ENCODE measurements around the gene TEX54. TPM values are rescaled to one million over a fixed set of nuclear protein-coding genes. Genes with fewer than 3 reads are reported as not detected.

The TEX54 gene
- total and polyA plus RNA-seq, 2 of the 13 experiments (the other 11 are each of a cell fraction or from before 2014, with no cell fraction given): not detected

DNA sequence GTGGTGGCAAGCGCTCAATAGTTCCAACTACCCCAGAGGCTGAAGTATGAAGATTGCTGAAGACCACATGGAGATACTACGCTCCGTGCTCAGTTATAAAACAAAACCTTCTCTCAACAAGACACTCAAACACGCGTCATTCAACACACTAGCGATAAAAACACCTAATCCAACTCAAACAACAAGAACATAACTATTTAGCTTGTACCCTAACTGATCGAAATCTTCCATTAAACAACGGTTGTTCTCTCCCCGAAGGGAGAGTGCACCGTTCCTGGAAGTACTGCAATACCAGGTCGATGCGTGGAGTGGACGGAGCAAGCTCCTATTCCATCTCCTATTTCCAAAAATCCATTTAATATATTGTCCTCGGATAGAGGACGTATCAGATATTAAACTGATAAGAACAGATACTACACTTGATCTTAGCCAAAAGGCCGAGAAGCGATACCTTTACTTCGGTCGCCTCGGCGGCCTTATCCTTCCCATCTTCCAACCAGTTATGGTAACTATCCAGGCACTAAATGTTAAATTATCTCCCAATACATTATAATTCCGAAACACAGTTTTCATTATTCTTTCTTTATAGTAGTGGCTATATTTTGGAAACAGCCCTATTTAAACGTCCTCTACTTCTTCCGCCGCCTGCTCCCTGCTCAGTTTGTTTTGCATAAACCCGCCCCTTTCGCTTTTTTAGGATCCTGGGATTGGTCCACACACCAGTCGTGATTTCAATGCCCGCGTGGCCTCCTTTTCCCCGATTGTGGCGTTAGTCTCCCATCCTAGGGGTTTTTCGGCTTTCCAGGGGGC lies 8.9 kb upstream of the TEX54 start (continued):
- TF ChIP-seq, protein P1, sequence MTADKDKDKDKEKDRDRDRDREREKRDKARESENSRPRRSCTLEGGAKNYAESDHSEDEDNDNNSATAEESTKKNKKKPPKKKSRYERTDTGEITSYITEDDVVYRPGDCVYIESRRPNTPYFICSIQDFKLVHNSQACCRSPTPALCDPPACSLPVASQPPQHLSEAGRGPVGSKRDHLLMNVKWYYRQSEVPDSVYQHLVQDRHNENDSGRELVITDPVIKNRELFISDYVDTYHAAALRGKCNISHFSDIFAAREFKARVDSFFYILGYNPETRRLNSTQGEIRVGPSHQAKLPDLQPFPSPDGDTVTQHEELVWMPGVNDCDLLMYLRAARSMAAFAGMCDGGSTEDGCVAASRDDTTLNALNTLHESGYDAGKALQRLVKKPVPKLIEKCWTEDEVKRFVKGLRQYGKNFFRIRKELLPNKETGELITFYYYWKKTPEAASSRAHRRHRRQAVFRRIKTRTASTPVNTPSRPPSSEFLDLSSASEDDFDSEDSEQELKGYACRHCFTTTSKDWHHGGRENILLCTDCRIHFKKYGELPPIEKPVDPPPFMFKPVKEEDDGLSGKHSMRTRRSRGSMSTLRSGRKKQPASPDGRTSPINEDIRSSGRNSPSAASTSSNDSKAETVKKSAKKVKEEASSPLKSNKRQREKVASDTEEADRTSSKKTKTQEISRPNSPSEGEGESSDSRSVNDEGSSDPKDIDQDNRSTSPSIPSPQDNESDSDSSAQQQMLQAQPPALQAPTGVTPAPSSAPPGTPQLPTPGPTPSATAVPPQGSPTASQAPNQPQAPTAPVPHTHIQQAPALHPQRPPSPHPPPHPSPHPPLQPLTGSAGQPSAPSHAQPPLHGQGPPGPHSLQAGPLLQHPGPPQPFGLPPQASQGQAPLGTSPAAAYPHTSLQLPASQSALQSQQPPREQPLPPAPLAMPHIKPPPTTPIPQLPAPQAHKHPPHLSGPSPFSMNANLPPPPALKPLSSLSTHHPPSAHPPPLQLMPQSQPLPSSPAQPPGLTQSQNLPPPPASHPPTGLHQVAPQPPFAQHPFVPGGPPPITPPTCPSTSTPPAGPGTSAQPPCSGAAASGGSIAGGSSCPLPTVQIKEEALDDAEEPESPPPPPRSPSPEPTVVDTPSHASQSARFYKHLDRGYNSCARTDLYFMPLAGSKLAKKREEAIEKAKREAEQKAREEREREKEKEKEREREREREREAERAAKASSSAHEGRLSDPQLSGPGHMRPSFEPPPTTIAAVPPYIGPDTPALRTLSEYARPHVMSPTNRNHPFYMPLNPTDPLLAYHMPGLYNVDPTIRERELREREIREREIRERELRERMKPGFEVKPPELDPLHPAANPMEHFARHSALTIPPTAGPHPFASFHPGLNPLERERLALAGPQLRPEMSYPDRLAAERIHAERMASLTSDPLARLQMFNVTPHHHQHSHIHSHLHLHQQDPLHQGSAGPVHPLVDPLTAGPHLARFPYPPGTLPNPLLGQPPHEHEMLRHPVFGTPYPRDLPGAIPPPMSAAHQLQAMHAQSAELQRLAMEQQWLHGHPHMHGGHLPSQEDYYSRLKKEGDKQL (CRISPR knock-in tag; IDR thresholded peaks at IDR 0.05; ENCODE audit: low read depth): peak; percentile 78; the same call in 1 of the 2 replicates
- TF ChIP-seq SMAD1 (CRISPR knock-in tag; IDR thresholded peaks at IDR 0.05; ENCODE audit: borderline replicate concordance, low read depth) (no peak; the same call in 1 of the 2 replicates), TP53 (CRISPR knock-in tag; conservative IDR thresholded peaks at IDR 0.05) (peak; percentile 91), RNF2 (conservative IDR thresholded peaks at IDR 0.05; ENCODE audit: low read depth) (no peak), FOXJ3 (CRISPR knock-in tag; IDR thresholded peaks at IDR 0.05; ENCODE audit: borderline replicate concordance) (peak; percentile 75), POLR2G (IDR thresholded peaks at IDR 0.05; ENCODE audit: low read depth, low read length) (peak; percentile 100), NRL (CRISPR knock-in tag; IDR thresholded peaks at IDR 0.05; ENCODE audit: borderline replicate concordance) (no peak), ZBTB3 (CRISPR knock-in tag; IDR thresholded peaks at IDR 0.05; ENCODE audit: borderline replicate concordance, low read depth) (0 out of 2 replicates have a peak, but pooled peaks have one; percentile 43), NONO (IDR thresholded peaks at IDR 0.05) (peak; percentile 98), NONO (CRISPR knock-in tag; conservative IDR thresholded peaks at IDR 0.05) (peak; percentile 99)
- TF ChIP-seq, protein P2, sequence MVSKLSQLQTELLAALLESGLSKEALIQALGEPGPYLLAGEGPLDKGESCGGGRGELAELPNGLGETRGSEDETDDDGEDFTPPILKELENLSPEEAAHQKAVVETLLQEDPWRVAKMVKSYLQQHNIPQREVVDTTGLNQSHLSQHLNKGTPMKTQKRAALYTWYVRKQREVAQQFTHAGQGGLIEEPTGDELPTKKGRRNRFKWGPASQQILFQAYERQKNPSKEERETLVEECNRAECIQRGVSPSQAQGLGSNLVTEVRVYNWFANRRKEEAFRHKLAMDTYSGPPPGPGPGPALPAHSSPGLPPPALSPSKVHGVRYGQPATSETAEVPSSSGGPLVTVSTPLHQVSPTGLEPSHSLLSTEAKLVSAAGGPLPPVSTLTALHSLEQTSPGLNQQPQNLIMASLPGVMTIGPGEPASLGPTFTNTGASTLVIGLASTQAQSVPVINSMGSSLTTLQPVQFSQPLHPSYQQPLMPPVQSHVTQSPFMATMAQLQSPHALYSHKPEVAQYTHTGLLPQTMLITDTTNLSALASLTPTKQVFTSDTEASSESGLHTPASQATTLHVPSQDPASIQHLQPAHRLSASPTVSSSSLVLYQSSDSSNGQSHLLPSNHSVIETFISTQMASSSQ (IDR thresholded peaks at IDR 0.05; ENCODE audit: low read depth): peak; percentile 57; the same call in 1 of the 2 replicates
- TF ChIP-seq, protein P2 (CRISPR knock-in tag; IDR thresholded peaks at IDR 0.05; ENCODE audit: borderline replicate concordance): peak; percentile 73; the same call in 1 of the 2 replicates
- TF ChIP-seq, protein P3, sequence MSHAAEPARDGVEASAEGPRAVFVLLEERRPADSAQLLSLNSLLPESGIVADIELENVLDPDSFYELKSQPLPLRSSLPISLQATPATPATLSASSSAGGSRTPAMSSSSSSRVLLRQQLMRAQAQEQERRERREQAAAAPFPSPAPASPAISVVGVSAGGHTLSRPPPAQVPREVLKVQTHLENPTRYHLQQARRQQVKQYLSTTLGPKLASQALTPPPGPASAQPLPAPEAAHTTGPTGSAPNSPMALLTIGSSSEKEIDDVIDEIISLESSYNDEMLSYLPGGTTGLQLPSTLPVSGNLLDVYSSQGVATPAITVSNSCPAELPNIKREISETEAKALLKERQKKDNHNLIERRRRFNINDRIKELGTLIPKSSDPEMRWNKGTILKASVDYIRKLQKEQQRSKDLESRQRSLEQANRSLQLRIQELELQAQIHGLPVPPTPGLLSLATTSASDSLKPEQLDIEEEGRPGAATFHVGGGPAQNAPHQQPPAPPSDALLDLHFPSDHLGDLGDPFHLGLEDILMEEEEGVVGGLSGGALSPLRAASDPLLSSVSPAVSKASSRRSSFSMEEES (CRISPR knock-in tag; IDR thresholded peaks at IDR 0.05): peak; percentile 86; the same call in 1 of the 2 replicates
- TF ChIP-seq, protein P4, sequence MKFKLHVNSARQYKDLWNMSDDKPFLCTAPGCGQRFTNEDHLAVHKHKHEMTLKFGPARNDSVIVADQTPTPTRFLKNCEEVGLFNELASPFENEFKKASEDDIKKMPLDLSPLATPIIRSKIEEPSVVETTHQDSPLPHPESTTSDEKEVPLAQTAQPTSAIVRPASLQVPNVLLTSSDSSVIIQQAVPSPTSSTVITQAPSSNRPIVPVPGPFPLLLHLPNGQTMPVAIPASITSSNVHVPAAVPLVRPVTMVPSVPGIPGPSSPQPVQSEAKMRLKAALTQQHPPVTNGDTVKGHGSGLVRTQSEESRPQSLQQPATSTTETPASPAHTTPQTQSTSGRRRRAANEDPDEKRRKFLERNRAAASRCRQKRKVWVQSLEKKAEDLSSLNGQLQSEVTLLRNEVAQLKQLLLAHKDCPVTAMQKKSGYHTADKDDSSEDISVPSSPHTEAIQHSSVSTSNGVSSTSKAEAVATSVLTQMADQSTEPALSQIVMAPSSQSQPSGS (CRISPR knock-in tag; IDR thresholded peaks at IDR 0.05): peak; percentile 96
